ENCODE results near the gene SIN3B. TPM values are rescaled to one million over a fixed set of nuclear protein-coding genes. Genes with fewer than 3 reads are reported as not detected.

The SIN3B gene
- total and polyA plus RNA-seq, 7 experiments from 2014 or later: 4.0 to 105 (median 83.1) TPM

- CTCF ChIA-PET: no interaction called here
- DNase-seq (peak in 1 of 9 donors; percentile 46), ATAC-seq (peak; percentile 26)
- Histone ChIP-seq H3K27ac (ENCODE audit: low read depth, low read length) (no peak overlapping the region), H3K4me3 (ENCODE audit: low read length) (no peak overlapping the region), H3K9me3 (ENCODE audit: control insufficient read depth in 2 of 3, low read length in 3 of 3) (no peaks in the 10 kb centered on the region), H3K36me3 (ENCODE audit: control insufficient read depth in 2 of 3, insufficient read depth in 3 of 3, low read length in 3 of 3) (no peaks in the 10 kb centered on the region), H3K4me1 (ENCODE audit: control insufficient read depth in 2 of 2, insufficient read depth in 2 of 2, low read length in 2 of 2) (peaks cover 0 to 5% of the 10 kb centered on the region in 2 donors), H3K27me3 (ENCODE audit: control insufficient read depth in 2 of 2, insufficient read depth in 2 of 2, low read length in 2 of 2) (no peaks in the 10 kb centered on the region)
- peak overlapping the region in 5 of 9 donors; percentile 15 to 65 (median 38) for H3K27ac Mint-ChIP-seq
- H3K27me3 Mint-ChIP-seq: peaks cover 6 to 29% (median 9%) of the 10 kb centered on the region in 5 donors
- POLR2A ChIA-PET: no interaction called here
- intact Hi-C loops (cut with micrococcal nuclease): loop anchor here (2.0 to 5.0 kb wide), 4 partner anchors 72 to 822 kb away; partner anchors contain the start of genes SIN3B (in 1 of the 2) and TPM4 (in 1 of the 2)
- no peaks in the 10 kb centered on the region for H3K36me3 Mint-ChIP-seq
- H3K4me3 Mint-ChIP-seq: peak overlapping the region in 6 of 10 donors; percentile 16 to 56 (median 34)
- peaks cover 0 to 3% (median 0%) of the 10 kb centered on the region in 11 donors for H3K9me3 Mint-ChIP-seq
- peaks cover 8 to 24% (median 20%) of the 10 kb centered on the region in 7 donors for H3K4me1 Mint-ChIP-seq
Observed at GRCh38 chr19:16899566-16900075, 70.4 kb downstream of the SIN3B start.

GRCh38 chr19:16901491-16902175 is 72.4 kb downstream of the SIN3B start:
- Histone ChIP-seq H3K27ac (ENCODE audit: low read depth, low read length) (no peak overlapping the region), H3K27me3 (ENCODE audit: control insufficient read depth in 2 of 2, insufficient read depth in 2 of 2, low read length in 2 of 2) (no peaks in the 10 kb centered on the region), H3K4me1 (ENCODE audit: control insufficient read depth in 2 of 2, insufficient read depth in 2 of 2, low read length in 2 of 2) (peaks cover 0 to 5% of the 10 kb centered on the region in 2 donors), H3K36me3 (ENCODE audit: control insufficient read depth in 2 of 3, insufficient read depth in 3 of 3, low read length in 3 of 3) (no peaks in the 10 kb centered on the region), H3K4me3 (ENCODE audit: low read length) (no peak overlapping the region), H3K9me3 (ENCODE audit: control insufficient read depth in 2 of 3, low read length in 3 of 3) (no peaks in the 10 kb centered on the region)
- peaks cover 0 to 3% (median 0%) of the 10 kb centered on the region in 11 donors for H3K9me3 Mint-ChIP-seq
- H3K4me1 Mint-ChIP-seq: peaks cover 8 to 20% (median 16%) of the 10 kb centered on the region in 7 donors
- H3K36me3 Mint-ChIP-seq: no peaks in the 10 kb centered on the region
- no peak for DNase-seq
- intact Hi-C loops (cut with micrococcal nuclease): loop anchor here in 1 of 2 donors (2.0 kb wide), 1 partner anchor 99 kb away; no protein-coding TSS in a partner anchor
- CTCF ChIA-PET: no interaction called here
- POLR2A ChIA-PET: no interaction called here
- no peak overlapping the region for H3K27ac Mint-ChIP-seq
- ATAC-seq: no peak
- H3K4me3 Mint-ChIP-seq: no peak overlapping the region
- H3K27me3 Mint-ChIP-seq: peaks cover 0 to 17% (median 0%) of the 10 kb centered on the region in 5 donors

GRCh38 chr19:16902545-16902944 is 73.3 kb downstream of the SIN3B start:
- POLR2A ChIA-PET: no interaction called here
- peaks cover 0 to 3% (median 0%) of the 10 kb centered on the region in 11 donors for H3K9me3 Mint-ChIP-seq
- intact Hi-C loops (cut with micrococcal nuclease): no loop called here
- CTCF ChIA-PET: no interaction called here
- peaks cover 0 to 5% of the 10 kb centered on the region in 2 donors for H3K4me1 ChIP-seq (ENCODE audit: control insufficient read depth in 2 of 2, insufficient read depth in 2 of 2, low read length in 2 of 2)
- peaks cover 8 to 19% (median 16%) of the 10 kb centered on the region in 7 donors for H3K4me1 Mint-ChIP-seq
- peaks cover 0 to 11% (median 0%) of the 10 kb centered on the region in 5 donors for H3K27me3 Mint-ChIP-seq
- no peak overlapping the region for H3K27ac ChIP-seq (ENCODE audit: low read depth, low read length)
- H3K4me3 ChIP-seq (ENCODE audit: low read length): no peak overlapping the region
- no peaks in the 10 kb centered on the region for H3K36me3 Mint-ChIP-seq
- no peak overlapping the region for H3K4me3 Mint-ChIP-seq
- H3K9me3 ChIP-seq (ENCODE audit: control insufficient read depth in 2 of 3, low read length in 3 of 3): no peaks in the 10 kb centered on the region
- H3K36me3 ChIP-seq (ENCODE audit: control insufficient read depth in 2 of 3, insufficient read depth in 3 of 3, low read length in 3 of 3): no peaks in the 10 kb centered on the region
- no peak overlapping the region for H3K27ac Mint-ChIP-seq
- no peaks in the 10 kb centered on the region for H3K27me3 ChIP-seq (ENCODE audit: control insufficient read depth in 2 of 2, insufficient read depth in 2 of 2, low read length in 2 of 2)
- no peak for DNase-seq
- ATAC-seq: no peak

GRCh38 chr19:16903347-16903746 is 74.1 kb downstream of the SIN3B start:
- peaks cover 0 to 5% (median 0%) of the 10 kb centered on the region in 5 donors for H3K27me3 Mint-ChIP-seq
- ATAC-seq (no peak), DNase-seq (no peak)
- Histone ChIP-seq H3K9me3 (ENCODE audit: control insufficient read depth in 2 of 3, low read length in 3 of 3) (no peaks in the 10 kb centered on the region), H3K4me1 (ENCODE audit: control insufficient read depth in 2 of 2, insufficient read depth in 2 of 2, low read length in 2 of 2) (peaks cover 0 to 5% of the 10 kb centered on the region in 2 donors), H3K4me3 (ENCODE audit: low read length) (no peak overlapping the region), H3K36me3 (ENCODE audit: control insufficient read depth in 2 of 3, insufficient read depth in 3 of 3, low read length in 3 of 3) (no peaks in the 10 kb centered on the region), H3K27ac (ENCODE audit: low read depth, low read length) (no peak overlapping the region), H3K27me3 (ENCODE audit: control insufficient read depth in 2 of 2, insufficient read depth in 2 of 2, low read length in 2 of 2) (no peaks in the 10 kb centered on the region)
- H3K9me3 Mint-ChIP-seq: peaks cover 0 to 3% (median 0%) of the 10 kb centered on the region in 11 donors
- POLR2A ChIA-PET: no interaction called here
- H3K4me1 Mint-ChIP-seq: peaks cover 8 to 16% (median 12%) of the 10 kb centered on the region in 7 donors
- no peaks in the 10 kb centered on the region for H3K36me3 Mint-ChIP-seq
- no peak overlapping the region for H3K27ac Mint-ChIP-seq
- CTCF ChIA-PET: no interaction called here
- no peak overlapping the region for H3K4me3 Mint-ChIP-seq
- intact Hi-C loops (cut with micrococcal nuclease): no loop called here

- intact Hi-C loops (cut with micrococcal nuclease): no loop called here
- H3K9me3 ChIP-seq (ENCODE audit: control insufficient read depth in 2 of 3, low read length in 3 of 3): no peaks in the 10 kb centered on the region
- ATAC-seq (no peak), DNase-seq (no peak)
- H3K27me3 ChIP-seq (ENCODE audit: control insufficient read depth in 2 of 2, insufficient read depth in 2 of 2, low read length in 2 of 2): no peaks in the 10 kb centered on the region
- peaks cover 0 to 3% (median 0%) of the 10 kb centered on the region in 11 donors for H3K9me3 Mint-ChIP-seq
- ChIA-PET CTCF (no interaction called here), POLR2A (no interaction called here)
- H3K4me3 ChIP-seq (ENCODE audit: low read length): no peak overlapping the region
- peaks cover 0 to under 1% of the 10 kb centered on the region in 2 donors for H3K4me1 ChIP-seq (ENCODE audit: control insufficient read depth in 2 of 2, insufficient read depth in 2 of 2, low read length in 2 of 2)
- H3K4me3 Mint-ChIP-seq: no peak overlapping the region
- H3K4me1 Mint-ChIP-seq: peaks cover 4 to 6% (median 5%) of the 10 kb centered on the region in 7 donors
- H3K36me3 Mint-ChIP-seq: no peaks in the 10 kb centered on the region
- no peak overlapping the region for H3K27ac ChIP-seq (ENCODE audit: low read depth, low read length)
- no peaks in the 10 kb centered on the region for H3K36me3 ChIP-seq (ENCODE audit: control insufficient read depth in 2 of 3, insufficient read depth in 3 of 3, low read length in 3 of 3)
- no peak overlapping the region for H3K27ac Mint-ChIP-seq
- H3K27me3 Mint-ChIP-seq: no peaks in the 10 kb centered on the region
Observed at GRCh38 chr19:16904599-16904998, 75.4 kb downstream of the SIN3B start.

GRCh38 chr19:16908759-16909158 is 79.6 kb downstream of the SIN3B start:
- H3K27me3 Mint-ChIP-seq: no peaks in the 10 kb centered on the region
- Histone ChIP-seq H3K4me3 (ENCODE audit: low read length) (no peak overlapping the region), H3K9me3 (ENCODE audit: control insufficient read depth in 2 of 3, low read length in 3 of 3) (peaks cover 0 to 13% (median 0%) of the 10 kb centered on the region in 3 experiments), H3K4me1 (ENCODE audit: control insufficient read depth in 2 of 2, insufficient read depth in 2 of 2, low read length in 2 of 2) (no peaks in the 10 kb centered on the region), H3K27ac (ENCODE audit: low read depth, low read length) (no peak overlapping the region), H3K36me3 (ENCODE audit: control insufficient read depth in 2 of 3, insufficient read depth in 3 of 3, low read length in 3 of 3) (no peaks in the 10 kb centered on the region), H3K27me3 (ENCODE audit: control insufficient read depth in 2 of 2, insufficient read depth in 2 of 2, low read length in 2 of 2) (no peaks in the 10 kb centered on the region)
- CTCF ChIA-PET: interaction anchor here (0.7 kb wide), 1 partner anchor 787 kb away, joined by 3 read pairs; no protein-coding TSS in a partner anchor
- DNase-seq: no peak
- no peaks in the 10 kb centered on the region for H3K4me1 Mint-ChIP-seq
- POLR2A ChIA-PET: no interaction called here
- no peak overlapping the region for H3K27ac Mint-ChIP-seq
- peaks cover 4 to 30% (median 17%) of the 10 kb centered on the region in 11 donors for H3K9me3 Mint-ChIP-seq
- H3K4me3 Mint-ChIP-seq: no peak overlapping the region
- H3K36me3 Mint-ChIP-seq: peaks cover 0 to 21% (median 13%) of the 10 kb centered on the region in 5 donors
- ATAC-seq: no peak
- intact Hi-C loops (cut with micrococcal nuclease): no loop called here

Data from naive thymus-derived CD4-positive, alpha-beta T cell (primary cell).